Medulla oblongata (tissue), 1 donor: Measurements from ENCODE around the gene RNF224.
A peak's percentile ranks its signal among the peaks of the same experiment; 100 is the strongest.
"Not testable (repeated sequence)": the region's sequence is repeated elsewhere in the genome, so short reads cannot be mapped to it uniquely, and the experiment has no call there.

Experiments
- DNase-seq: peaks from one replicate; pipeline ENCODE4 v3.0.0-alpha.2; 2015; ENCODE audit errors: extremely low spot score

Gene RNF224

DNA sequence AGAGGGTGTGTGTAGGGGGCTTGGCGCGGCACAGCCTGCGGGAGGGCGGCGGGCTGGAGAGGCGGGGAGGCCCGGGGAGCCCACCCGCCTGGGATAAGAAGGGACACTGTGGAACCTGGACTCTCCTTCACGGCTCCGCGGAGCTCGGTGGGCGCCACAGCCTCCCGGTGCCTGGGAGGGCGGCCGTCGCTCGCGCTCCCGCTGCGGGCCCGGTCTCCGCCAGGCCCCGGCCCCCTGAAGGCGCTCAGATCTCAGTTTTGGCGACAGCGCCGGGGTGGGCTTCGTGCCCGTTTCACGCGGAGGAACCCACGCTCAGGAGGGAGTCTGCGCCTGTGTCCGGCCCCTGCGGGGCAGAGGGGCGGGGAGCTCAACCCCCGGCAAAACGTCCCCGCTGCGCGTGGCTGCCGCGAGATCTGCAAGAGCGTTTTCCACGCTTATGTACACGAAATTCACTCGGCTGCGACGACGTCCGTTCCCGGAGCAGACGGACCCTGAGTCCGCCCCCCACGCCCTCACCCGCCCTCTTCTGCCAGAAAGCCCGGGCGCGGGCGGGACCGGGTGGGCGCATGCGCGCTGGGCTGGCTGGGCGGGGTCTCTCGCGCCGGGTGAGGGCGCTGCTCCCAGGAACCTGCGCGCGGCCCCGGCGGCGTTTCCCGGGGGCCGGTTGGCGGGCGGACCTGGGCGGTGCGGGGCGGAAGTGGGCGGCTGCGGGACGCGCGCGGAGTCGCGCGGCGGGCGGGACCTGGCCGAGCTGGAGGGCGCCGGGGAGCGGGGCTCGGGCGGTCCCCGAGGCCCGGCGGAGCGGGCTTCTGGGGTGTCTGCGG lies 27.5 kb downstream of the RNF224 start, which contains the start of gene NELFB:
Gene NELFB, plus strand, starts transcription at position 704 of the 824 bp plus-strand sequence.
- DNase-seq = peak; percentile 91

DNA sequence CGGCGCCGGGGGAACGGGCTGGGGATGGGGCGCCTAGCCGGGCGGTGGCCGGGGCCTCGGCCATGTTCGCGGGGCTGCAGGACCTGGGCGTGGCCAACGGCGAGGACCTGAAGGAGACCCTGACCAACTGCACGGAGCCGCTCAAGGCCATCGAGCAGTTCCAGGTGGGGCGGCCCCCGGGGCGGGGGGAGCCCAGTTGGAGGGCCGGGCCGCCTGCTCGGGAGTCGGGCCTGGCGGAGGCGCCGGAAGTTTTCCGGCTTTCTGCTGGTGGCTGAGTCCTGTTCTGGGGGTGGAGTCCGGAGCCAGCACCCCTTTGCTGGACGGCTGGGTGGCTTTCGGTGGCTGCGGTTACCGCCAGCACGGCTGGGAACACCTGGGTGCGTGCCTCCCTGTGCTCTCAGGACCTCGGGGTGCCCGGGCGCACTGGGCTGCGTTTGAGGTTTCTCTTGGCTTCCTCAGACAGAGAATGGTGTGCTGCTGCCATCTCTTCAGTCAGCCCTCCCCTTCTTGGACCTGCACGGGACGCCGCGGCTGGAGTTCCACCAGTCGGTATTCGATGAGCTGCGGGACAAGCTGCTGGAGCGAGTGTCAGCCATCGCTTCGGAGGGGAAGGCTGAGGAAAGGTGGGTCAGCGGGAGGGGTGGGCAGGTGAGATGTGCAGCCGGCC lies 28.3 kb downstream of the RNF224 start:
- DNase-seq = no peak

DNA sequence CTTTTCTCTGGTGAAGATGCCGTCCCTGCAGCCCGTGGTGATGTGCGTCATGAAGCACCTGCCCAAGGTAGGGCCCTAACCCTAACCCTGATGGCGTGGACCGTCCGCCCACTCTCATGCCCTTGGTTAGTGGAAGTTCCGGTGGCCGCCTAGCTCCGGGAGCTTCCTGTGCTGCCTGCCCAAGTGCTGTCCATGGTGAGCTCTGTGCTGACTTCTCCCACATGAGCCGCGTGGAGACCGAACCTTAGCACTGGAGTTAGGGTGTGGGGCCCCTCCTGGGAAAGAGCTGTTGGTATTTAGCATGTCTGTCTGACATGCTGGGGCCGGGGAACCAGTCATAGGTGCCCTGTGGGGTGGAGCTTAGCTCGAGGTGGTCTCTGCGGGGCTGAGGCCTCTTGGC lies 29.1 kb downstream of the RNF224 start:
- no peak for DNase-seq

DNA sequence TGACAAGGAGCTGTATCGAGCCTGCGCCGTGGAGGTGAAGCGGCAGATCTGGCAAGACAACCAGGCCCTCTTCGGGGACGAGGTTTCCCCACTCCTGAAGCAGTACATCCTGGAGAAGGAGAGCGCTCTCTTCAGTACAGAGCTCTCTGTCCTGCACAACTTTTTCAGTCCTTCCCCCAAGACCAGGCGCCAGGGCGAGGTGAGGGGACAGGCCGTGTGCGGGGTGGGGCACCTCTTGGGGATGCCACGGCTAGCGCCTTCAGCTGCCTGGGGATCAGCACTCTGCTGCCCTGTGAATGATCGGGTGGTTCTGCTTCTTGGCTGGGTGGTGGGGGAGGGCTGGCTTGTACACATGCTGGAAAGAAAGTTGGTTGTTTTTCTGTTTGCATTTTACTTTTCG lies 29.6 kb downstream of the RNF224 start:
- no peak for DNase-seq

DNA sequence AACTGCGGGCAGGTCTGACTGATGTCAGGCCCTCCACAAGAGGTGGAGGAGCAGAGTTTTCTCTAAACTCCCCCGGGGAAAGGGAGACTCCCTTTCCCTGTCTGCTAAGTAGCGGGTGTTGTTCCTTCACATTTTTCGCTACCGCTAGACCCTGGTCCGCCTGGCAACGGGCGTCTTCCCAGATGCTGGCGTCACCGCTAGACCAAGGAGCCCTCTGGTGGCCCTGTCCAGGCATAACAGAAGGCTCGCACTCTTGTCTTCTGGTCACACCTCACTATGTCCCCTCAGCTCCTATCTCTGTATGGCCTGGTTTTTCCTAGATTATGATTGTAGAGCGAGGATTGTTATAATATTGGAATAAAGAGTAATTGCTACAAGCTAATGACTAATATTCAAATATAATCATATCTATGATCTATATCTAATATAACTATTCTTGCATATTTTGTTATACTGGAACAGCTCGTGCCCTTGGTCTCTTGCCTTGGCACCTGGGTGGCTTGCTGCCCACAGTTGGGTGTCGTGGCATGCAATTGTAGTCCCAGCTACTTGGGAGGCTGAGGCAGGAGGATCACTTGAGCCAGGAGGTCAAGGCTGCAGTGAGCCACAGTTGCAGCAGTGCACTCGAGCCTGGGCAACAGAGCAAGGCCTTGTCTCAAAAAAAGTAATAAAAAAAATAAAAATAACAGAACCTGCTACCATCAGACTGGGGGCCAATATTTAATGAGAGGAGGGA lies 35.0 kb downstream of the RNF224 start:
- not testable (repeated sequence) for DNase-seq

DNA sequence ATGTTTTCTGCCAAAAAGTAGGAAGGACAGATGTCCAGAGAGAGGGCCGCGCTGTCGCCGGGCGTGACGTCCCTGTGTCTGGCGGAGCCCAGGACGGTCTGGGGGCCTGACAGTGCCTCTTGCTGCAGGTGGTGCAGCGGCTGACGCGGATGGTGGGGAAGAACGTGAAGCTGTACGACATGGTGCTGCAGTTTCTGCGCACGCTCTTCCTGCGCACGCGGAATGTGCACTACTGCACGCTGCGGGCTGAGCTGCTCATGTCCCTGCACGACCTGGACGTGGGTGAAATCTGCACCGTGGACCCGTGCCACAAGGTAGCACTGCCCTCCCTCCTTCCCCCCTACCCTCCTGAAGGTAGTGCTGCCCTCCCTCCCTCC lies 35.6 kb downstream of the RNF224 start:
- DNase-seq = no peak

DNA sequence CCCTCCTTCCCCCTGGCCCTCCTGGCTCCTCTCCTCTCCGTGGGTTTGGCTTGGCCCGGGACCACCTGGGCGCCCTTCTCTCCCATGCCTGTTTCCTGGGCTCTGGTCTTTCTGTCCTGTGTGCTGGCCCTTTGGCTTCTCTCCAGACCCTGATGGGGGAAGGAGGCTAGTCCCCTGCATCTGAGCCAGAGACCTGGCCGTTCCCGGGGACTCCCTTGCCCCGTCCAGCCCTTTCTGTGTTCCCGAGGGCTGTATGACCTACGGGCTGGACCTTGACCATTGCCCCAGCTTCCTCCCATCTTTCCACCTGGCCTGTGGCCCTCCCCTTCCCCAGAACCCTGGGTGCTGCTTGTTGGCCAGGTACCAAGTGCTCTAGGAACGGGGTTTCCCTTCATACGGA lies 36.2 kb downstream of the RNF224 start:
- DNase-seq = no peak

DNA sequence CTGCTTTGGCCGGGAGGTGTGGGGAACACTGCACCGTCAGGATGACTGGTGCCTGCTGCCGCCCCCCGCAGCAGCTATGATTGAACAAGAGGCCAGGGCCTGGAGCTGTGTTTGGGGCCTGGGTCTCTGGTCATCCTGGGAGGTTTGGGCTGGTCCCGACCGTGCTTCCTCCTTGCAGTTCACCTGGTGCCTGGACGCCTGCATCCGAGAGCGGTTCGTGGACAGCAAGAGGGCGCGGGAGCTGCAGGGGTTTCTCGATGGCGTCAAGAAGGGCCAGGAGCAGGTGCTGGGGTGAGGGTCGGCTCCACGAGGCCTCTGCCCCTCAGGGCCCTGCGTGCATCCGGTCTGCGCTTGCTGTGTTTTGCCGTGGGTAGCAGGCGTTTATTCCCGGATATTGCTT lies 36.8 kb downstream of the RNF224 start:
- DNase-seq = no peak

DNA sequence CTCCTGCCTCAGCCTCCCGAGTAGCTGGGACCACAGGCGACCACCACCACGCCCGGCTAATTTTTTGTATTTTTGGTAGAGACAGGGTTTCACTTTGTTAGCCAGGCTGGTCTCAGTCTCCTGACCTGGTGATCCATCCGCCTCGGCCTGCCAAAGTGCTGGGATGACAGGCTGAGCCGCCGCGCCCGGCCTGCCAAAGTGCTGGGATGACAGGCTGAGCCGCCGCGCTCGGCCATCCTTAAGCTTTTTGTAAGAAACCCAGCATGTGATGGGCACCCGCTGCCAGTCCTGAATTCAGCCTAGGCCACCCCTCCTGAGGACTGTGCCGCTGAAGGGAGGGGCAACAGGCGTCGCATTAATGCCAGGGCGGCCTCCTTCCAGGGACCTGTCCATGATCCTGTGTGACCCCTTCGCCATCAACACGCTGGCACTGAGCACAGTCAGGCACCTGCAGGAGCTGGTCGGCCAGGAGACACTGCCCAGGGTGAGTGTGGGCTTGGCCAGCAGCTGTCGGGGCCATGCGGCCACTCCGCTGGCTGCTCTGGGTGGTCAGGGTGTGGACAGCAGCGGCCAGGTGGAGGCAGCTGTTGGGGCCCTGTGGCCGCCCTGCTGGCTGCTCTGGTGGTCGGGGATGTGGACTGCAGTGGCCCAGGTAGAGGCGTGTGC lies 38.3 kb downstream of the RNF224 start:
- DNase-seq = no peak

DNA sequence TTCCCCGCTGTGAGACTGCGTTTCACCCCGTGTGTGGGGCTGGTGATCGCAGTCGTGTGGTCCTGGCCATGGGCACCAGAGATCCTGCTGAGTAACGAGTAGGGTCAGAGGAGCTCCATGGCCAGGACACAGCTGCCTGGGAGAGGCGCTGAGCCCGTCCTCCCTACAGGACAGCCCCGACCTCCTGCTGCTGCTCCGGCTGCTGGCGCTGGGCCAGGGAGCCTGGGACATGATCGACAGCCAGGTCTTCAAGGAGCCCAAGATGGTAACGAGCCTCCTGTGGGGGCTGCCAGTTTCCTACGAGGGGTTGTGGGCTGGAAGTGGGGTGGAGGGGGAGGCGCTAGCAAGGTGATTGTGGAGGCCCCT lies 38.8 kb downstream of the RNF224 start:
- DNase-seq = no peak

DNA sequence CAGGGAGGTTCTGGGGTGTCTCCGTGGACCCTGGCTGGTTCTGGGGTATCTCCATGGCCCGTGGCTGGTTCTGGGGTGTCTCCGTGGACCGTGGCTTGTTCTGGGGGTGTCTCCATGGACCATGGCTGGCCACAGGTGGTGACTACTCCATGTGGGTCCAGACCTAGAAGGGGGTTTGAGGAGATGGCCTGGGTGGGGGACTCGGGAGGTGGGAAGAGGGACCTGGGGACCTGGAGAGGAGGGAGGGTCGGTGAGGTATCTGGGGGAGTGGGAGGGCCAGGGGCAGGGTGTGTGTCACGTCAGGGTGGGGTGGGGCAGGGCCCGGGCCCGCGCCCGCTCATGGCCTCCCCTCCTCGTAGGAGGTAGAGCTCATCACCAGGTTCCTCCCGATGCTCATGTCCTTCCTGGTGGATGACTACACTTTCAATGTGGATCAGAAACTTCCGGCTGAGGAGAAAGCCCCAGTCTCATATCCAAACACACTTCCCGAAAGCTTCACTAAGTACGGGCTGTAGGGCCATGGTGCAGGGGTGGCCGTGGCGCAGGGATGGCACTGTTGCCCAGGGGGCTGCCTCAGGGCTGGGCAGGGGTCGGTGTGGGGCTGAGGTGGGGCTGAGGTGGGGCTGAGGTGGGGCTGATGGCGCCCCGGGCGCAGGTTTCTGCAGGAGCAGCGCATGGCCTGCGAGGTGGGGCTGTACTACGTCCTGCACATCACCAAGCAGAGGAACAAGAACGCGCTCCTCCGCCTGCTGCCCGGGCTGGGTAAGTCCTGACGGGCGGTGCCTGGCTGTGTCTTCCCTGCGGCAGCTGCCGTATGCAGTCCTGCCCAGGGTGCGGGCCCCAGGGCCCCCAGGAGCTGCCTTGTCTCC lies 39.5 kb downstream of the RNF224 start:
- no peak for DNase-seq

DNA sequence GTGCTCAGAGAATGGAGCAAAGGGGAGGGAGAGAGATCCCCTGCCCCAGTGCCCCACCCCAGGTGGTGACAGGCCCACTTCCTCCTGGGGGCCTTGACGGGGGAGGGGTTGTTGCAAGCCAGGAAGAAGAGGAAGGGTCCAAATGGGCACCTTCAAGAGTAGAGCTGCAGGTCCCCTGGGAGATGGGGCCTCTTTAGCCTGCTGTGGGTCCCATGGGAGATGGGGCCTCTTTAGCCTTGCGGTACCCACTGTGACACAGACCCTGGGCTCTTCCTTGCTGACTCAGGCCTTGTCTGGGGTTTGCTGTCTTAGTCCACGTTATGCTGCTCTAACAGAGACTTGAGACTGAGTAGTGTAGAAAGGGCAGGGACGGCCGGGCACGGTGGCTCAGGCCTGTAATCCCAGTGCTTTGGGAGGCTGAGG lies 40.6 kb downstream of the RNF224 start:
- no peak for DNase-seq

DNA sequence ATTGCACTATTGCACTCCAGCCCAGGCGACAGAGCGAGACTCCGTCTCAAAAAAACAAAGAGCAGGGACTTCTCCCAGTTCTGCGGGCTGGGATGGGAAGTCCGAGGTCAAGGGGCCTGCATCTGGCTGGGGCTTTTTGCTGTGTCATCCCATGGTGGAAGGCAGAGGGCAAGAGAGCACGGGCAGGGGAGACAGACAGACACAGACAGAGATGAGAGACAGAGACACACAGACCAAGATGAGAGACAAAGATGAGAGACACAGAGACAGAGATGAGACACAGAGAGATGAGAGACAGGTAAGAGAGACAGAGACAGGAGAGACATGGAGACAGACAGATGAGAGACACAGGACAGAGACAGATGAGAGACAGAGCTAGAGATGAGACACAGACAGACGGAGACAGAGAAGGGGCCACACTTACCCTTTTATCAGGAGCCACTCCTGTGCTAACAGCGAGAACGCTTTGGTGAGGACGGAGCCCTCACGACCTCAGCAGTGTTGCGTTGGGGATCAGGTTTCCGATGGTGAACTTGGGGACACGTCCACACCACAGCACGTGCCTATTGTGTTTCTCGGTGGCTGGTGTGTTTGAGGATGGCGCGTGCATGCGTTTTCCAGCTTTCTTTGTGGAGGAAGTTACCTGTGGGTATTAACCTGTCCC lies 41.4 kb downstream of the RNF224 start:
- no peak for DNase-seq

DNA sequence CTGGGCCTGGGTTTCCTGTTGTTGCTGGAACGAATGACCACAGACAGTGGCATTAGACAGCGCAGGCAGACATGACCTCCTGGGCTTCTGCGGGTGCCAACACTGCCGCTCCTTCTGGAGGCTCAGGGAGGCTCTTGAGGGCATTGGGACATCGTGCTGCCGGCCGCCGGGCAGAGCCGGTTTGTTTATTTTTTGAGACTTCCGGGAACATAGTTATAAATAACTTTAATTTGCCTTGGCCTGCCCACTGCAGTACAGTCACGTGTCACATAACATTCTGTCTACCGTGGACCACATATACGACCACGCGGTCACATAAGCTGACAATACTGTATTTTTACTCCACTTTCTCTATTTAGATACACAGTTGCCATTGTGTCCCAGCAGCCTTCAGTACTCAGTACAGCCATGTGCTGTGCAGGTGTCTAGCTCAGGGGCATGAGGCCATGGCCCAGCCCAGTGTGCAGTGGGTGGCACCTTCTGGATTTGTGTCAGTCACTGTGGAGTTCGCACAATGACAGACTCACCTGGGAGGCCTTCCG lies 42.0 kb downstream of the RNF224 start:
- no peak for DNase-seq

DNA sequence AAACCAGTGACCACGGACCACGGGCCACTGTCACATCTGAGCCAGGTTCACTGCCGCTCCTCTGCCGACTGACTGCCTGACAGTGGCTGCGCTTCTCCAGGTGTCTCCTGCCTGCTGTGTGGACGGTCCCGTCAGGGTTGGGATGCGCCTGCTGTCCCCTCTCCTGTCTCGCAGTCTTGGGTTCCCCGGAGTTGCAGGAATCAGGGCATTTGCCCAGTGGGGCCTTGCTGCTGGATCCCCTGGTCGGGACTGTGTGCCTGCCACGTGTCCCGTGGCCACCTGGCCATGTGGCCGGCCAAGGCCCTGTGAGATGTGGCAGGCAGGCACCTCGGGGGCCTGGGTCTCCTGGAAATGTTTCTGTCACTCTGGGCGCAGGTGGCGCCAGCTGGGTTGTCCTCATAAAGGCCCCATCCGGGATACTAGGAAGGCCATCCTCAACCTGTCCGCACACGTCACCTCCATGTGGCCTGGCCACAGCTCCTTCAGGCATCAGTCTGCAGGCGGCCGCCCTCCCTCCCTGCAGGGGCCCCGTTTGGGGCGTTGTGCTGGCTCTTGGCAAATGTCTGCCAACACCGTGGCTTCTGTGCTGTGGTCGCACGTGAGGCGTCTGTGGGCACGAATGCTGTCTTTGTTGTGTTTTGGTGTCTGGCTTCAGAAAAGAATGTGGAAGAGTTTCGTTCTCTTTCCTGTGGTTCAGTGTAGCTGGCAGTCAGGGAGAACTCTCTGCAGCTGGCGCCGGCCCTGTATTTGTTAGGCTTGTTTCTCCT lies 43.8 kb downstream of the RNF224 start:
- no peak for DNase-seq

DNA sequence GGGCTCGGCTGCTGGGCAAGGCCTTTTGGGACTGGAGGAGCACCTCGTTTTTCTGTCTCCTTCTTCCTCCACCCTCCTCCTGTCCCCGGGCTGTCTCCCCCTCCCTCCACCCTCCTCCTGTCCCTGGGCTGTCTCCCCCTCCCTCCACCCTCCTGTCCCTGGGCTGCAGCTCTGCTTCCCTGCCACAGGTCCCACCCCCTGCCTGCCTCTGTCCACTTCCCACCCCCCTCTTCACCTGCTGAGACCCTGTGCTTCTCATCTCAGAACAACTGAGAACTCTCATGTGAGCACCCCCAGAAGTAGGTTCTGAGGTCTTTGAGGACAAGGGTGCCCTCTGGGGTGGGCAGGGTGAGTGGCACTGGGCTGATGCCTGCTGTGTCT lies 44.4 kb downstream of the RNF224 start:
- DNase-seq = no peak

DNA sequence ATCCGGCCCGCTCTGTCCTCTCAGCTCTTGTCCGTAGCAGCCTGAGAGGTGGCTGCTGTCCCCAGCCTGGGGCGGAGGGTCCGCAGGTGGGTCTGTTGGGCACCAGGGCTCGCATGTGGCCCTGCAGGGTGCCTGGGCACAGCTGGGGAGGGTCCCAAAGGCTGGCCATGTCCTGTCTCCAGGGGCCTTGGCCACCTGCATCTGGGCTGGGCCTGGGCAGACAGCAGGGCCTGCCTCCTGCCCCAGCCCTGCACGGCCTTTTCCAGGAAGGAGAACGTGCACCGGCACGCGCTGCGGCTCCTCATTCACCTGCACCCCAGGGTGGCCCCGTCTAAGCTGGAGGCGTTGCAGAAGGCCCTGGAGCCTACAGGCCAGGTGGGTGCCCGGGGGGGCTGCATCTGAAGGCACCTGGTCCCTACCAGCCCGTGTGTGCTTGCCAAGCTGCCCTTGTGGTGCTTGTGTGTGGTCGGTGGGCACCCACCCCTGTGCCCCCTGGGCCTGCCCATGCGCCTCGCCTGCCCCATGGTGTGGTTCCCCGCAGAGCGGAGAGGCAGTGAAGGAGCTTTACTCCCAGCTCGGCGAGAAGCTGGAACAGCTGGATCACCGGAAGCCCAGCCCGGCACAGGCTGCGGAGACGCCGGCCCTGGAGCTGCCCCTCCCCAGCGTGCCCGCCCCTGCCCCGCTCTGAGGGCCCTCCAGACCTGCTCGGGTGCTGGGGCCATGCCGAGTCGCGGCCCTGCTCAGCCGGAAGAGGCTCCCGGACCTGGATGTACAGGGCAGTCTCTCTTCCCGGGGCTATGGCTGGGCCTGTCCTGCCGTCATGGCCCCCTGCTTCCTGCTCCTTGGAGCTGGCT lies 45.2 kb downstream of the RNF224 start:
- DNase-seq = no peak

DNA sequence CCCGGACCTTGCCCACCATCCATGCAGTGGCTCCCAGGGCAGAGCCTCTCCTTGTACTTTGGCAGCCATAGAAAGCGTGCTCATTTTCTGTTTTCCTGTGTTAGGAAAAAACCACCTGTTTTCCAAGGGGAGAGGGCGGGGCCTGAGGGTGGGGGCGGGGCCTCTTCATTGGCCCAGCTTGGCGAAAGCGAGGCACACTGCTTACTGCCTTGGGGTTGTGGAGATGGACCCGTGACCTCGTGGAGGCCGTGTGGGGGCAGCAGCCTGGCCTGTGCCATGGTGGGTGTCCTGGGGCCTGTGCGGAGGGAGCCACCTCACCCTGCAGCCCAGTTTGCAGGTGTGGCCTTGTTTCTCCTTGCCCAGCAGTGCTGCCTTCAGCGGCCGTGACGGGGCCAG lies 45.8 kb downstream of the RNF224 start:
- DNase-seq = no peak
